Urothelium cell line (cell line): ENCODE measurements around the gene GNG7.
A peak's percentile ranks its signal among the peaks of the same experiment; 100 is the strongest.
"Not testable (repeated sequence)": the region's sequence is repeated elsewhere in the genome, so short reads cannot be mapped to it uniquely, and the experiment has no call there.

Experiments used
- DNase-seq: peaks from one replicate; pipeline ENCODE4 v3.0.0; 2011; ENCODE audit warnings: low spot score, mixed read lengths
- FAIRE-seq: peaks from 2 replicates; lab custom pipeline; 2011; peaks lifted over from hg19 to GRCh38; lab: Jason Lieb, UNC

The GNG7 gene

DNA sequence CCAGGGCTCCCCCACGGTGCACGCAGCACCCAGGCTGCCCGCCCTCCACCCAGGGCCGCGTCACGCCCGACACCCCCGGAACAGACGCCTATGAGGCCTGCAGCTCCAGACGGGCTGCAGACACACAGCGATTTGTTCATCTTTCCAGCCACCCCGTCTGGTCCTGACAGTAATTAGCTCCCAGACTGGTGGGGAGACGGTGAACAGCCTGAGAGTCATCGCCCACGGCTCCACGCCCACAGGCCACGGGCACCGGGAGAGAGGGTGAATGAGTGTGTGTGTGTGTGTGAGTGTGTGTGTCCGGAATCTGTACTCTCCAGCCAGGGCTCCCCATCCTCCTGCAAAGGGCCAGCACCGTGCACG is 208.4 kb downstream of the GNG7 start:
- FAIRE-seq: no peak

GRCh38 chr19:2493448-2493847 is 209.0 kb downstream of the GNG7 start:
- DNase-seq, FAIRE-seq: not testable (repeated sequence)

More for the DNA sequence above, 208.4 kb downstream of the GNG7 start:
- DNase-seq: no peak

- DNase-seq (no peak), FAIRE-seq (no peak)
Measured at GRCh38 chr19:2492870-2493269, 209.6 kb downstream of the GNG7 start.

GRCh38 chr19:2491130-2491801 is 211.2 kb downstream of the GNG7 start:
- DNase-seq (peak; percentile 68), FAIRE-seq (peak; percentile 96)

- no peak for FAIRE-seq
- DNase-seq: no peak
Measured at GRCh38 chr19:2490659-2491058, 211.8 kb downstream of the GNG7 start.

DNA sequence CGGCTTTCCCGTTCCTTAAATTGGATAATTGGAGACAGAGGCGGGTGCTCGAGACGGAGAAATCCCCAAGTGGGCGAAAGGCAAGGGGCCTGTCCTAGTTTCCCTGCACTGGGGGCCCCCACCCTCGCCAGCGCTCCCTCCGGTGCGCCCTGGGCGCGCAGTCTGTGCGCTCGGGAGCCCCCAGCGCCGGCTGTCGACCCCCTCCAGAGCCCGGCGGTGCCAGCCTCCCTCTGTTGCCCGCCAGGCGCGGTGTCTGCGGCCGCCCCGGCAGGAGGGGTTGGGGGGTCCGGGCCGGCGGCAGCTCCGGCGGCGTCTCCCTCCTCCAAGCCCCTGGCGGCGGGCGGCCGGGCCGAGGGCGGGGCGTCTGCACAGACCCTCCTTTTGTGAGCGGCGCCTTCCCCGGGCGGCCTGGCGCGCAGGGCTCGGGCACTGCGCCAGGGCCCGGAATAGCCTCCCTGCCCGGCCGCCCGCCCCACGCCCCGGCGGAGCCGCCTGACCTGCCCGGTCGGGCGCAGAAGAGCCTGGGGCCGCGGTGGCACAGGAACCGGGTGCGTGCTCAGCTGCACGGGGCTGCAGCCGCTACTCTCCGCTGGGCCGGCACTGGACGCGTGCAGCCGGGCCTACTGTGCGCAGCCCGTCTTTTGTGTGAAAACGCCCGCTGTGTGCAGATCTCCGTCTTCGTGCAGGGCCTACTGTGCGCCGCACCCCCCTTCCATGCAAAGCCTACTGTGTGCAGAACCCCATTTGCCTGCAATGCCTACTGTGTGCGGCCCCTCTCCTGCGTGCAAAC is 213.4 kb downstream of the GNG7 start:
- DNase-seq (no peak), FAIRE-seq (no peak)

DNA sequence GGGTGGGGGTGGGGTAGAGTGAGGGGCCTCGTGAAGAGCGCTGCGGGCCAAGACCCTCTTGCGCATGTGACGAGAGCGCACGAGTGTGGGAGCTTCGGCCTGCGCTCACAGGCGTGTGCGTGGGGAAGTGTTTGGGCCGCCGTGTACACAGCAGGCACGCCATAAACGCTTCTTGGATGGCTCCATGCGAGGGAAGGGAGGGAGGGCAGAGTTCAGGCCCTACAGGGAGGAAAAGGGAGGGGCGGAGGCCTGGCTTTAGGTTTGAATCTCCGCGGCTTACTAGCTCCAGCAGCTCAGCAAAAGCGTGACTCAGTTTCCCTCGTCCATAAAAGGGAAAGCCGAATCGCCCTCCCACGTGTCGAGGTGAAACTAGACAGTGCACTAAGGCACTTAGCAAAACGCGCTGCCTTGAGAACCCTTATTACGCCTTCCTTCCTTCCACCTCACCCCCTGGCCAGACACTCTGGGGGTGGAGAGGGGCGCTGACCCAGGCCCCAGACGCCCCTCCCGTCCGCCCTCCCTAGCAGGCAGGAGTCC is 214.0 kb downstream of the GNG7 start:
- no peak for FAIRE-seq
- DNase-seq: no peak

DNA sequence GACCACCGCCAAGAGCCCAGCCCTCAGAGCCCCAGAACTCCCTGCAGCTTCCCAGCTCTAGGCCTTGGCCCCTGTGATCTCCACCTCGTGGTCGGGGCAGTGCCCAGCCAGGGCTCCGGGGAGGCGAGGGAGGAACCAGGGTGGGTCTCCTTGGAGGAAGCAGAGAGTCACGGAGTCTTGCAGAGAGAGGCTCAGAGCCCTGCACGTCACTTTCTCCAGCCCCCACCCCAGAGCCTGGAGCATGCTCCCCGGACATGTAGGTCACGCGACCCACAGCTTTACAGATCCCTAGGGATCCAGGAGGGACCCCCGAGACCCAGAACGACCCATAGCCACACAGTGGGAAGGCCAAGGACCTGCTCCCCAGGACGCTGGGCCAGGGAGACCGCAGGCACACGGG is 214.7 kb downstream of the GNG7 start:
- DNase-seq (no peak), FAIRE-seq (no peak)

- no peak for FAIRE-seq
- DNase-seq: no peak
Measured at GRCh38 chr19:2487090-2487489, 215.4 kb downstream of the GNG7 start.

- no peak for DNase-seq
- no peak for FAIRE-seq
Measured at GRCh38 chr19:2485428-2485827, 217.1 kb downstream of the GNG7 start.

DNA sequence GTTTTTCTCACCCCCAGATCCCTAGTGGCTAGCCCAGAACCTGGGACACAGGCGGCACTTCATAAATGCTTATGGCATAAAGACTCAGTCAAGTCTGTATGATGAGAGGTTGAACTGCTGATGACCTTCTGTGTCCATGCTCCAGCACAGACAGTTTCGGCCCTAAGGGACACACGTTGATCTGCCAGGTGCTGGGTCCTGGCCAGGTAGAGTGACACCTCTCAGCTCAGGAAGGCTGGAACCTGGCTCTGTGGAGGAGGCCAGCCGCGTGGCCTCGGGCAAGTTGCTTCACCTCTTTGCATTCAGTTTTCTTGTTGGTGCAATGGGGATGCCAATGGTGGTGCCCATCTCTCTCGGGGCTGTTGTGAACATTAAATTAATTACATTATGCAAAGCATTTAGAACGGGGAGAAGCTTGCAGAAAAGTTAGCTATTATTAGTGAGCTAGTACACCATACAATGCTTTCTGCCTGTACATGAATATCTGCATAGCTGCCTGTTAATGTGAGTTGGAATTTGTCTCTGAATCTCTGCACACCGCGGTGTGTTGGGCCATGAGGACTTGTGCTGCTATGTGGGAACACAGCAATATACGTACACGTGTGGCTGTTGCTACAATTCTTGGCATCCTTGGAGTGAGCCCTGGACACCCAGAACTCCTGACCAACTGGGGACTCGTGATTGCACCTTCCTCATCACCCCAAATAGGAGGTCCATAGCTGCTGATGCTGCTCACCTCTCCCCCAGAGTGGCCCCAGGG is 218.1 kb downstream of the GNG7 start:
- FAIRE-seq (no peak), DNase-seq (no peak)

DNA sequence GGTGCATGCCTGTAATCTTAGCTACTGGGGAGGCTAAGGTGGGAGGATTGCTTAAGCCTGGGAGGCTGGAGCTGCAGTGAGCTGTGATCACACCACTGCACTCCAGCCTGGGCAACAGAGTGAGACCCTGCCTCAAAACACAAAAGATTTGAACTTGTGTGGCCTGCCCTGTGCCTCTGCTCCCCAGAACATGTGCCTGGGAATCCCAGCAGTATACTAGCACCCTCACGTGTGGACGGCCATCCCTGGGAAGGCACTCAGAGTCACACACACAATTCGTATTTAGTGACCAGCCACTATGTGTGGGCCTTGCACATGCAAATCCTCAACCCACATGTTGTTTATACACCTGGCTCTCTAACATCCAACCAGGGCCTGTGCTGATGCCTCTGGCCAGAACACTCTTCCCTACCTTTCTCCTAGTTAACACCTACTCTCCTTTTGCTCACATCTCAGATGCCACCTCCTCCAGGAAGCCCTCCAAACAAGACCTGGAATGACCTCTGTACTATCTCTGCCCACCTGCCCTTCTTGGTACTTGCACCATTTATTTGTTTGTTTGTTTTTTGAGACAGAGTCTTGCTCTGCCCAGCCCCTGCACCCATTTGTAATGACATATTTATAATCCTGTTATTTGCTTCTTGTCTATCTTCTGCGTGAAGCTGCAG is 218.9 kb downstream of the GNG7 start:
- no peak for DNase-seq
- no peak for FAIRE-seq

GRCh38 chr19:2483084-2483483 is 219.4 kb downstream of the GNG7 start:
- DNase-seq: no peak

GRCh38 chr19:2482354-2483038 is 220.0 kb downstream of the GNG7 start:
- DNase-seq: no peak
- no peak for FAIRE-seq

More at GRCh38 chr19:2483084-2483483, 219.4 kb downstream of the GNG7 start:
- FAIRE-seq: no peak

DNA sequence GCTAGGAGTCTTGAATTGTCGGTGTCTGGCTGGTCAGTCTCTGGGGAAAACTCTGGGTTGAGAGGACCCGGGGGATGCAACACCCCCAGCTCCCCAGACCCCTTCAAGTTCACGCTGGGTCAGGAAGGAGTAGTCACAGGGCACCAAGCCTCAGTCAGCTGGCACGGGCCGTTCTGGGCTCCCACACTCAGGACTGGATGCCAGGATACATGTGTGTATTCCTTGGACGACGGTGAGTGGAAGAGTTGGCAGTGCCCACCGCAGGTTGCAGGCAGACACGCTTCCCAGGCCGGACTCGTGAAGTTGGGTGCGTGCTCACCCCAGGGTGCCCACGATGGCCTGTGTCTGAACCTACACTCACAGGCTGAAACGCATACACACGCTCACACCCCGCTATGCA is 221.0 kb downstream of the GNG7 start:
- DNase-seq: no peak
- FAIRE-seq: no peak

GRCh38 chr19:2479556-2480194 is 222.8 kb downstream of the GNG7 start:
- no peak for DNase-seq
- no peak for FAIRE-seq

GRCh38 chr19:2478756-2479555 is 223.5 kb downstream of the GNG7 start:
- FAIRE-seq (no peak), DNase-seq (no peak)

GRCh38 chr19:2478278-2478755 is 224.2 kb downstream of the GNG7 start:
- no peak for FAIRE-seq
- DNase-seq: no peak

GRCh38 chr19:2477732-2478191 is 224.7 kb downstream of the GNG7 start:
- FAIRE-seq (no peak), DNase-seq (no peak)
